ENCODE measurements around the gene PTPN1.

The PTPN1 gene

GRCh38 chr20:50541606-50542041, 31.4 kb downstream of the PTPN1 start:
- Histone ChIP-seq H3K9me3 (ENCODE audit: insufficient read depth, low read depth, low read length) (no peaks in the 10 kb centered on the region), H3K79me2 (ENCODE audit: insufficient read depth, low read length) (peaks cover 88% of the 10 kb centered on the region), H3K9ac (ENCODE audit: low read depth, low read length, poor library complexity, severe bottlenecking) (no peak overlapping the region), H3K4me1 (ENCODE audit: insufficient read depth, low read length, poor library complexity, severe bottlenecking) (peaks cover 12% of the 10 kb centered on the region), H3K36me3 (ENCODE audit: insufficient read depth, low read length) (peaks cover 8% of the 10 kb centered on the region; the same call in 1 of the 2 replicates), H3K4me2 (ENCODE audit: low read depth, low read length, poor library complexity, severe bottlenecking) (no peak overlapping the region), H3K9me2 (replicated peaks; ENCODE audit: low read depth, low read length) (no peaks in the 10 kb centered on the region), H3K27me3 (ENCODE audit: insufficient read depth, low read length, poor library complexity, severe bottlenecking) (no peaks in the 10 kb centered on the region), H3F3A (ENCODE audit: low read depth) (no peaks in the 10 kb centered on the region), H3K4me3 (ENCODE audit: low read length, poor library complexity, severe bottlenecking) (no peak overlapping the region), H4K20me1 (ENCODE audit: insufficient read depth, low read length, poor library complexity, severe bottlenecking) (peaks cover 20% of the 10 kb centered on the region), H2AFZ (ENCODE audit: low read length) (no peak overlapping the region)
- TF ChIP-seq CTCF (conservative IDR thresholded peaks at IDR 0.05; ENCODE audit: low read length) (no peak), EZH2phosphoT487 (IDR thresholded peaks at IDR 0.05; ENCODE audit: borderline replicate concordance) (no peak)

- TF ChIP-seq EZH2phosphoT487 (IDR thresholded peaks at IDR 0.05; ENCODE audit: borderline replicate concordance) (no peak), CTCF (conservative IDR thresholded peaks at IDR 0.05; ENCODE audit: low read length) (no peak)
- Histone ChIP-seq H3K9ac (ENCODE audit: low read depth, low read length, poor library complexity, severe bottlenecking) (no peak overlapping the region), H3K4me1 (ENCODE audit: insufficient read depth, low read length, poor library complexity, severe bottlenecking) (peaks cover 12% of the 10 kb centered on the region), H2AFZ (ENCODE audit: low read length) (no peak overlapping the region), H3K9me2 (replicated peaks; ENCODE audit: low read depth, low read length) (no peaks in the 10 kb centered on the region), H3K79me2 (ENCODE audit: insufficient read depth, low read length) (peaks cover 85% of the 10 kb centered on the region), H3K36me3 (ENCODE audit: insufficient read depth, low read length) (peaks cover 8% of the 10 kb centered on the region; the same call in 1 of the 2 replicates), H4K20me1 (ENCODE audit: insufficient read depth, low read length, poor library complexity, severe bottlenecking) (peaks cover 8% of the 10 kb centered on the region), H3F3A (ENCODE audit: low read depth) (no peaks in the 10 kb centered on the region), H3K4me3 (ENCODE audit: low read length, poor library complexity, severe bottlenecking) (no peak overlapping the region), H3K9me3 (ENCODE audit: insufficient read depth, low read depth, low read length) (no peaks in the 10 kb centered on the region), H3K27me3 (ENCODE audit: insufficient read depth, low read length, poor library complexity, severe bottlenecking) (no peaks in the 10 kb centered on the region), H3K4me2 (ENCODE audit: low read depth, low read length, poor library complexity, severe bottlenecking) (no peak overlapping the region)
These were observed 33.1 kb downstream of the PTPN1 start for GRCh38 chr20:50543326-50543725.

DNA sequence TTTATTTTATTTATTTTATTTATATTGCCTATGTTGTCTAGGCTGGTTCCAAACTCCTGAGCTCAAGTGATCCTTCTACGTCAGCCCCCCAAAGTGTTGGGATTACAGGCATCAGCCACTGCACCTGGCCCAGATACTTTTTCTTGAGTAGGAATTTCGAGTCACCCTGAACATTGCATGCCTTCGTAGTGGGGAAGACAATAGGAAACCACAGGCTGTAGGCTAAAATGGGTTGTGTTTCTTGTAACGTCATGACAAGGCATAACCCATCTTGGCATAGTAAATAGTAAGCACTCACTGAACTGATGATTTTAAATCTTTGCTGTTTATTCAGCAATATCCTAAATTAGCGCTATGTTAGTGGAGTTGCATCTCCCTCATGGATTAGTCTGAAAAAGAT, 34.9 kb downstream of the PTPN1 start:
- H3F3A ChIP-seq (ENCODE audit: low read depth), result no peaks in the 10 kb centered on the region
- H3K27me3 ChIP-seq (ENCODE audit: insufficient read depth, low read length, poor library complexity, severe bottlenecking), result no peaks in the 10 kb centered on the region
- H3K9ac ChIP-seq (ENCODE audit: low read depth, low read length, poor library complexity, severe bottlenecking), result no peak overlapping the region
- no peak overlapping the region for H3K4me2 ChIP-seq (ENCODE audit: low read depth, low read length, poor library complexity, severe bottlenecking)
- TF ChIP-seq EZH2phosphoT487 (IDR thresholded peaks at IDR 0.05; ENCODE audit: borderline replicate concordance) (no peak), CTCF (conservative IDR thresholded peaks at IDR 0.05; ENCODE audit: low read length) (no peak)
- H3K79me2 ChIP-seq (ENCODE audit: insufficient read depth, low read length), result peaks cover 84% of the 10 kb centered on the region
- H2AFZ ChIP-seq (ENCODE audit: low read length), result no peak overlapping the region
- H4K20me1 ChIP-seq (ENCODE audit: insufficient read depth, low read length, poor library complexity, severe bottlenecking), result peaks cover 8% of the 10 kb centered on the region
- peaks cover 12% of the 10 kb centered on the region for H3K4me1 ChIP-seq (ENCODE audit: insufficient read depth, low read length, poor library complexity, severe bottlenecking)
- H3K9me3 ChIP-seq (ENCODE audit: insufficient read depth, low read depth, low read length), result no peaks in the 10 kb centered on the region
- H3K4me3 ChIP-seq (ENCODE audit: low read length, poor library complexity, severe bottlenecking), result no peak overlapping the region
- peaks cover 20% of the 10 kb centered on the region; the same call in 1 of the 2 replicates for H3K36me3 ChIP-seq (ENCODE audit: insufficient read depth, low read length)
- no peaks in the 10 kb centered on the region for H3K9me2 ChIP-seq (replicated peaks; ENCODE audit: low read depth, low read length)
